NB4 (cell line): ENCODE data around the gene GLI1.

ENCODE experiments used
- POLR2A ChIP-seq: IDR thresholded peaks from 2 replicates; pipeline ENCODE4 v1.6.1; 2011; ENCODE audit warnings: mild to moderate bottlenecking; ENCODE audit not compliant: insufficient read length; ENCODE audit errors: extremely low read depth
- TF ChIP-seq, protein P1 (sequence below): IDR thresholded peaks from one replicate; pipeline ENCODE4 v1.5.1; 2012; ENCODE audit warnings: low read depth, low read length

DNA sequence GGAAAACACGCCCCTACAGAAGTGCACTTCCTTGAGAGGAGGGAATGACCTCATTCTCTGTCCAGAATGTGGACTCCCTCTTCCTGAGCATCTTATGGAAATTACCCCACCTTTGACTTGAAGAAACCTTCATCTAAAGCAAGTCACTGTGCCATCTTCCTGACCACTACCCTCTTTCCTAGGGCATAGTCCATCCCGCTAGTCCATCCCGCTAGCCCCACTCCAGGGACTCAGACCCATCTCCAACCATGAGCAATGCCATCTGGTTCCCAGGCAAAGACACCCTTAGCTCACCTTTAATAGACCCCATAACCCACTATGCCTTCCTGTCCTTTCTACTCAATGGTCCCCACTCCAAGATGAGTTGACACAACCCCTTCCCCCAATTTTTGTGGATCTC, 9.5 kb upstream of the GLI1 start:
- TF ChIP-seq, protein P1, sequence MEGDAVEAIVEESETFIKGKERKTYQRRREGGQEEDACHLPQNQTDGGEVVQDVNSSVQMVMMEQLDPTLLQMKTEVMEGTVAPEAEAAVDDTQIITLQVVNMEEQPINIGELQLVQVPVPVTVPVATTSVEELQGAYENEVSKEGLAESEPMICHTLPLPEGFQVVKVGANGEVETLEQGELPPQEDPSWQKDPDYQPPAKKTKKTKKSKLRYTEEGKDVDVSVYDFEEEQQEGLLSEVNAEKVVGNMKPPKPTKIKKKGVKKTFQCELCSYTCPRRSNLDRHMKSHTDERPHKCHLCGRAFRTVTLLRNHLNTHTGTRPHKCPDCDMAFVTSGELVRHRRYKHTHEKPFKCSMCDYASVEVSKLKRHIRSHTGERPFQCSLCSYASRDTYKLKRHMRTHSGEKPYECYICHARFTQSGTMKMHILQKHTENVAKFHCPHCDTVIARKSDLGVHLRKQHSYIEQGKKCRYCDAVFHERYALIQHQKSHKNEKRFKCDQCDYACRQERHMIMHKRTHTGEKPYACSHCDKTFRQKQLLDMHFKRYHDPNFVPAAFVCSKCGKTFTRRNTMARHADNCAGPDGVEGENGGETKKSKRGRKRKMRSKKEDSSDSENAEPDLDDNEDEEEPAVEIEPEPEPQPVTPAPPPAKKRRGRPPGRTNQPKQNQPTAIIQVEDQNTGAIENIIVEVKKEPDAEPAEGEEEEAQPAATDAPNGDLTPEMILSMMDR, result no peak
- no peak for TF ChIP-seq POLR2A
